ENCODE data around the gene MYOF. TPM values are rescaled to one million over a fixed set of nuclear protein-coding genes. Genes with fewer than 3 reads are reported as not detected.
A peak's percentile ranks its signal among the peaks of the same experiment; 100 is the strongest.
"Not testable (repeated sequence)": the region's sequence is repeated elsewhere in the genome, so short reads cannot be mapped to it uniquely, and the experiment has no call there.

MYOF gene
- polyA plus RNA-seq, 1 experiment, result 275 TPM

DNA sequence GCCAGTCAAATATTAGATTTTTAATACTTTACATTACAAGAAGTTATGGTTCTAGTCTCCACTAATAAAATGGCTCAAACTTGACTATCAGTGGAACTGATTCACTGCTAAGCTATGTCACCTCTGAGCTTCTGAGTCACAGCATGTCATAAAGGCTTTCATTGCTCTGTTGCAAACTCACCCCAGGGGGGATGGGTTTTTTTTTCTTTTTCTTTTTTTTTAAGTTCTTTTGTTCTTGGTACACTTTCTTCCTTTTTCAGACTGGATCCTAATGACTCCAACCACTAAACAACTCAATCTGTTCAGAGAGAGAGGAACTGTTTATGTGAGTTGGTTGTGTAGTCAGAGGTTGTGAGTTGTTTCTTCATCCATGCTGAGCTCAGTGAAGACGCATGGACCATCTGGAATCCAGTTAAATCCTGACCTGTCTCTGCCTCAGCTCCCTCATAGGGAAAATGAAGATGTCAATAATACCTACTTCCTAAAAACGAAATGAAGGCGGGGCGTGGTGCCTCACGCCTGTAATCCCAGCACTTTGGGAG lies 11.0 kb downstream of the MYOF start:
- POLR2A ChIA-PET, result interaction anchor here (0.6 to 1.9 kb wide), 11 partner anchors 9 to 94 kb away, joined by 3 to 26 read pairs (median 7); partner anchors contain the start of gene MYOF
- CTCF ChIA-PET, result interaction anchor here (0.5 to 4.6 kb wide), 7 partner anchors 11 to 1383 kb away, joined by 3 to 29 read pairs (median 5); partner anchors contain the start of gene MYOF
- DNase-seq (ENCODE audit: low read depth, low spot score), result peak; percentile 88
- TF ChIP-seq, protein P1, sequence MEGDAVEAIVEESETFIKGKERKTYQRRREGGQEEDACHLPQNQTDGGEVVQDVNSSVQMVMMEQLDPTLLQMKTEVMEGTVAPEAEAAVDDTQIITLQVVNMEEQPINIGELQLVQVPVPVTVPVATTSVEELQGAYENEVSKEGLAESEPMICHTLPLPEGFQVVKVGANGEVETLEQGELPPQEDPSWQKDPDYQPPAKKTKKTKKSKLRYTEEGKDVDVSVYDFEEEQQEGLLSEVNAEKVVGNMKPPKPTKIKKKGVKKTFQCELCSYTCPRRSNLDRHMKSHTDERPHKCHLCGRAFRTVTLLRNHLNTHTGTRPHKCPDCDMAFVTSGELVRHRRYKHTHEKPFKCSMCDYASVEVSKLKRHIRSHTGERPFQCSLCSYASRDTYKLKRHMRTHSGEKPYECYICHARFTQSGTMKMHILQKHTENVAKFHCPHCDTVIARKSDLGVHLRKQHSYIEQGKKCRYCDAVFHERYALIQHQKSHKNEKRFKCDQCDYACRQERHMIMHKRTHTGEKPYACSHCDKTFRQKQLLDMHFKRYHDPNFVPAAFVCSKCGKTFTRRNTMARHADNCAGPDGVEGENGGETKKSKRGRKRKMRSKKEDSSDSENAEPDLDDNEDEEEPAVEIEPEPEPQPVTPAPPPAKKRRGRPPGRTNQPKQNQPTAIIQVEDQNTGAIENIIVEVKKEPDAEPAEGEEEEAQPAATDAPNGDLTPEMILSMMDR (IDR thresholded peaks at IDR 0.05; ENCODE audit: low read depth, low read length), result no peak
- H3K4me3 ChIP-seq (ENCODE audit: low read depth, low read length), result no peak overlapping the region
- no peaks in the 10 kb centered on the region for H3K27me3 ChIP-seq (ENCODE audit: control insufficient read depth, insufficient read depth, low read length)
- H3K27ac ChIP-seq (ENCODE audit: low read depth, low read length), result peak overlapping the region; percentile 99
- H3K9me3 ChIP-seq (ENCODE audit: control insufficient read depth, insufficient read depth, low read length), result no peaks in the 10 kb centered on the region

DNA sequence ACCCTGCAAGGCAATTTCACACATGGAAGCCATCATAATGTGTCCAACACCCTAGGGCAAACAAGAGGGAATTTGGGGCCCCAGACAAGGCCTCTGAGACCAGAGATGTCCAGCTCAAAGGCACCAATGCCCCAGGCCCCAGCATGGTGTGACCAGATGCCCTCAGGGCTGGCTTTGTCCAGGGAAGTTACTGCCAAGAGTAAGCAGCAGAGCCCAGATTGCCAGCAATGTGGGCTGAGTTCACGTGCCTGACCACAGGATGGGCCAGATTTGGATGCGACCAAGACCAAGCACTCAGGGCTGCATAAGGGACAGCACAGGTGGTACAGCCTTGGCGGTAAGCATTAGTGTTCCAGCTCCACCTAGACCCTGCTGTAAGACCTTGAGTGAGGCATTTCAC lies 12.7 kb downstream of the MYOF start:
- POLR2A ChIA-PET, result interaction anchor here (0.6 to 3.0 kb wide), 4 partner anchors 11 to 39 kb away, joined by 3 to 35 read pairs (median 8); no protein-coding TSS in a partner anchor
- Histone ChIP-seq H3K4me3 (ENCODE audit: low read depth, low read length) (no peak overlapping the region), H3K27ac (ENCODE audit: low read depth, low read length) (peak overlapping the region; percentile 92), H3K9me3 (ENCODE audit: control insufficient read depth, insufficient read depth, low read length) (no peaks in the 10 kb centered on the region), H3K27me3 (ENCODE audit: control insufficient read depth, insufficient read depth, low read length) (no peaks in the 10 kb centered on the region)
- CTCF ChIA-PET, result interaction anchor here (0.8 to 4.6 kb wide), 5 partner anchors 11 to 93 kb away, joined by 3 to 29 read pairs (median 9); partner anchors contain the start of gene MYOF
- no peak for DNase-seq (ENCODE audit: low read depth, low spot score)
- TF ChIP-seq, protein P1 (IDR thresholded peaks at IDR 0.05; ENCODE audit: low read depth, low read length), result no peak

DNA sequence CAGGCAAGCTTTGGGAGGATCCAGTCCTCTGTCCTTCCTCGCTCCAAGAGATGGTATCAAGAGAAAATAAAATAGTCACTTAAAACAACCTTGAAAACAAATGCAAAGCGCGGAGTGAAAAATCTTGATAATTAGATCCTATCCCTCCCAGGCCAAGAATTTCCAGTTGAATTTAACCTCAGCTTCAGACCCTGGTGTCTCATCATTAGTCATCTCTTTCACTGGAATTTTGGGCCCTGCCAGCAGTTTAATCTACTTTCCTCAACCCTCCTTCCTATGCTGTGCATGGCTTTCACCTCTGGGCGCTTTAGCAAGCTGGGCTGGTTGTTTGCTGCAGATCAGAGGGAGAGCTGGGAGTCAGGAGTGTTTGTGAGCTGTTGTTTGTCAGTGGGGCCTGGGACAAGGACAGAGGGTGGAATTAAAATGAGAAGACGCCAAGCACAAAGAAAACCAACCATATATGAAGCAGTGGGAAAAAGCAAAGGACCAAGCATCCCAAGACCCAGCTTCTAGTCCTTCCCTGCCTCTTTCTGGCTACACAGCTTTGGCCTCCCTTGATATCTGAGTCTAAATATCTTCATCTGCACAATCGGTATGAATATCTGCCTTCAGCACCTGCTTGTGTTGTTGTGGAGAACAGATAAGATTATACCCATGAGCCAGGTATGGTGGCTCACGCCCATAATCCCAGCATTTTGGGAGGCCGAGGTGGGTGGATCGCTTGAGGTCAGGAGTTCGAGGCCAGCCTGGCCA lies 13.5 kb downstream of the MYOF start:
- TF ChIP-seq, protein P1 (IDR thresholded peaks at IDR 0.05; ENCODE audit: low read depth, low read length), result peak; percentile 30; the same call in 1 of the 2 replicates
- no peaks in the 10 kb centered on the region for H3K9me3 ChIP-seq (ENCODE audit: control insufficient read depth, insufficient read depth, low read length)
- H3K4me3 ChIP-seq (ENCODE audit: low read depth, low read length), result peak overlapping the region; percentile 20
- DNase-seq (ENCODE audit: low read depth, low spot score), result peak; percentile 79
- ChIA-PET CTCF (interaction anchor here (0.8 to 2.2 kb wide), 6 partner anchors 10 to 116 kb away, joined by 3 to 10 read pairs (median 3); partner anchors contain the start of gene MYOF), POLR2A (interaction anchor here (0.6 to 3.0 kb wide), 7 partner anchors 10 to 42 kb away, joined by 3 to 35 read pairs (median 5); partner anchors contain the start of gene MYOF)
- H3K27me3 ChIP-seq (ENCODE audit: control insufficient read depth, insufficient read depth, low read length), result no peaks in the 10 kb centered on the region
- H3K27ac ChIP-seq (ENCODE audit: low read depth, low read length), result peak overlapping the region; percentile 92

DNA sequence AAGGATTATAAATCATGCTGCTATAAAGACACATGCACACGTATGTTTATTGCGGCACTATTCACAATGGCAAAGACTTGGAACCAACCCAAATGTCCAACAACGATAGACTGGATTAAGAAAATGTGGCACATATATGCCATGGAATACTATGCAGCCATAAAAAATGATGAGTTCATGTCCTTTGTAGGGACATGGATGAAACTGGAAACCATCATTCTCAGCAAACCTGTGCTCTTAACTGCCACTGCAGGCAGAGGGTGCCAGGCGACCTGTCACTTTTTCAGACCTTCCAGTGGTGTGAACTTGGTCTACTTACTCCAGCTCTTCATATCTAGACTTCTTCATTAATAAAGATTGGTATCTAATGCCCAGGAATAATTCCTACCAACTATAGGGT lies 14.5 kb downstream of the MYOF start:
- not testable (repeated sequence) for DNase-seq (ENCODE audit: low read depth, low spot score); H3K9me3 ChIP-seq (ENCODE audit: control insufficient read depth, insufficient read depth, low read length); H3K4me3 ChIP-seq (ENCODE audit: low read depth, low read length); H3K27me3 ChIP-seq (ENCODE audit: control insufficient read depth, insufficient read depth, low read length)
- CTCF ChIA-PET, result interaction anchor here (1.2 to 2.2 kb wide), 3 partner anchors 9 to 91 kb away, joined by 3 to 10 read pairs (median 9); partner anchors contain the start of gene MYOF
- H3K27ac ChIP-seq (ENCODE audit: low read depth, low read length), result peak overlapping the region; percentile 92
- POLR2A ChIA-PET, result interaction anchor here (1.5 to 3.0 kb wide), 3 partner anchors 9 to 30 kb away, joined by 4 to 35 read pairs (median 12); no protein-coding TSS in a partner anchor

DNA sequence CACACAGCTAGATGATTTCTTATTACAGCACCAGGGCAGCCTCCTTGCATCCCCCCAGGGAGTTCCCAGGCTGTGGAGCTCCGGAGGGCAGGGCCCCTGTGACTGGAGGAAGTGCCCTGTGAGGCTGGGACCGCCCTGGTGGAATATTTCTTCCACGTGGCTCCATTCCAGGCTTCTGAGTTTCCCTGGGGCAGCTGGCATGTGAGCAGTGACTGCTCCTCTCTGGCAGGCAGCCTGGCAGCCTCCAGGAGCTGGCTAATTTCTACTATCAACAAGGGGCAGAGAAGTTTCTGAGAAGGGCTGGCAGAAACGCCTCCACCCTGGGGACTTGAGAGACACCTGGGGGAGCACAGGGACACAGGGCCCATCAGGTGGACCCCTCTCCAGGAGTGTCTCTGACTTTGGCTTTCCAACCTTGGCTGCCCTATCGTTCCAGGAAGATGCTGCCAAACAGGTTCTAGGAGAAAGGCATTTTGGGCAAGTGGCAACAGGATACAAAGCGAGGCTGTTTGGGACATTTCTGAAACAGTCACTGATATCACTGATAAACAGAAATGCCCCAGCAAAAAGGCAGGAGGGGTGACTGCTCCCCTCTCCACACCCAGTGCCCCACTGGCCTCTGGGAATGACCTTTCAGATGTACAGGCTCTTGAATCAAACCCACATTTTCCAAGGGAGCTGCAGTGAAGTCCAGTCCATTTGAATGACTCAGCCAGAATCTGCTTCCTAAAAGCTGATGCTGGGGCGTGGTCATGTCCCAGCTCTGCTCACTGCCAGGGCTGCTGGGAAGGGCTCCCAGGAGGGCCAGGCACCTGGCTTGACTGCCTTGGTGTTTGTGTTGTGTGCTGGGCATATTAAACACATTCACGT lies 16.1 kb downstream of the MYOF start:
- TF ChIP-seq, protein P1 (IDR thresholded peaks at IDR 0.05; ENCODE audit: low read depth, low read length), result no peak
- DNase-seq (ENCODE audit: low read depth, low spot score), result no peak
- Histone ChIP-seq H3K27ac (ENCODE audit: low read depth, low read length) (peak overlapping the region; percentile 97), H3K4me3 (ENCODE audit: low read depth, low read length) (no peak overlapping the region), H3K27me3 (ENCODE audit: control insufficient read depth, insufficient read depth, low read length) (no peaks in the 10 kb centered on the region), H3K9me3 (ENCODE audit: control insufficient read depth, insufficient read depth, low read length) (no peaks in the 10 kb centered on the region)
- POLR2A ChIA-PET, result interaction anchor here (0.5 to 1.7 kb wide), 9 partner anchors 9 to 83 kb away, joined by 3 to 16 read pairs (median 8); partner anchors contain the start of gene MYOF
- CTCF ChIA-PET, result interaction anchor here (1.9 to 2.9 kb wide), 2 partner anchors 15 to 90 kb away, joined by 10 to 13 read pairs; partner anchors contain the start of gene MYOF

All from AG04450 (cell line).